ENCODE results near the gene EID2.

GRCh38 chr19:39492788-39493187 lies 47.2 kb downstream of the EID2 start:
- TF ChIP-seq TAF1 (IDR thresholded peaks at IDR 0.05; ENCODE audit: low read depth) (no peak), NFIC (IDR thresholded peaks at IDR 0.05) (no peak), EP300 (IDR thresholded peaks at IDR 0.05; ENCODE audit: borderline replicate concordance) (no peak), EGR1 (IDR thresholded peaks at IDR 0.05) (no peak), CEBPB (IDR thresholded peaks at IDR 0.05) (no peak), TCF12 (IDR thresholded peaks at IDR 0.05; ENCODE audit: low read depth) (no peak), FOXM1 (IDR thresholded peaks at IDR 0.05; ENCODE audit: borderline replicate concordance, low read depth) (no peak), ZBTB7A (IDR thresholded peaks at IDR 0.05; ENCODE audit: low read depth) (no peak), RAD21 (IDR thresholded peaks at IDR 0.05; ENCODE audit: low read depth) (no peak), REST (IDR thresholded peaks at IDR 0.05; ENCODE audit: low read depth) (no peak), CREB1 (IDR thresholded peaks at IDR 0.05; ENCODE audit: low read depth) (no peak)
- TF ChIP-seq, protein P1, sequence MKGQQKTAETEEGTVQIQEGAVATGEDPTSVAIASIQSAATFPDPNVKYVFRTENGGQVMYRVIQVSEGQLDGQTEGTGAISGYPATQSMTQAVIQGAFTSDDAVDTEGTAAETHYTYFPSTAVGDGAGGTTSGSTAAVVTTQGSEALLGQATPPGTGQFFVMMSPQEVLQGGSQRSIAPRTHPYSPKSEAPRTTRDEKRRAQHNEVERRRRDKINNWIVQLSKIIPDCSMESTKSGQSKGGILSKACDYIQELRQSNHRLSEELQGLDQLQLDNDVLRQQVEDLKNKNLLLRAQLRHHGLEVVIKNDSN (IDR thresholded peaks at IDR 0.05) = no peak
- TF ChIP-seq, protein P2, sequence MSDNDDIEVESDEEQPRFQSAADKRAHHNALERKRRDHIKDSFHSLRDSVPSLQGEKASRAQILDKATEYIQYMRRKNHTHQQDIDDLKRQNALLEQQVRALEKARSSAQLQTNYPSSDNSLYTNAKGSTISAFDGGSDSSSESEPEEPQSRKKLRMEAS (IDR thresholded peaks at IDR 0.05) = no peak
